CD4-positive, CD25-positive, alpha-beta regulatory T cell (primary cell): ENCODE measurements around the gene CLDN1. TPM values are rescaled to one million over a fixed set of nuclear protein-coding genes. Genes with fewer than 3 reads are reported as not detected.

Experiments used
- ATAC-seq, 2 donors: fragments of 150-1000 bp; cut with Tn5 transposase; one replicate each; pipeline ENCODE4 v1.10.0; 2021; ENCODE audit warnings: low read depth in 2 of 2, moderate number of reproducible peaks in 2 of 2, moderate library complexity in 1 of 2
- DNase-seq, 3 donors: peaks; one replicate each; pipeline versions ENCODE4 v3.0.0 to v3.0.0-alpha.2; 2012 to 2022; ENCODE audit warnings: mixed read lengths in 1 of 3
- H3K27ac ChIP-seq: one replicate; pipeline ENCODE4 v1.7.0; 2013; ENCODE audit warnings: mild to moderate bottlenecking, low read length; ENCODE audit not compliant: insufficient read depth, poor library complexity, severe bottlenecking
- H3K27me3 ChIP-seq: one replicate; pipeline ENCODE4 v1.7.0; 2013; ENCODE audit warnings: low read length; ENCODE audit not compliant: control insufficient read depth, insufficient read depth
- H3K36me3 ChIP-seq: one replicate; pipeline ENCODE4 v1.7.0; 2013; ENCODE audit warnings: mild to moderate bottlenecking, low read length, moderate library complexity; ENCODE audit not compliant: control insufficient read depth, insufficient read depth
- H3K4me1 ChIP-seq: 2 replicates; pipeline ENCODE4 v1.7.0; 2013; ENCODE audit warnings: mild to moderate bottlenecking, low read length; ENCODE audit not compliant: insufficient read depth, control insufficient read depth, poor library complexity, severe bottlenecking
- H3K4me3 ChIP-seq: one replicate; pipeline ENCODE4 v1.7.0; 2013; ENCODE audit warnings: low read depth, mild to moderate bottlenecking, low read length, moderate library complexity
- H3K9me3 ChIP-seq, 2 experiments: 1 replicate in 1 of 2; 2 replicates in 1 of 2; pipeline ENCODE4 v1.7.0; 2013; ENCODE audit warnings: low read length in 2 of 2, mild to moderate bottlenecking in 1 of 2, moderate library complexity in 1 of 2; ENCODE audit not compliant: control insufficient read depth in 2 of 2
- H3K27ac Mint-ChIP-seq, 3 donors: one replicate each; pipeline ENCODE4 v1.8.0; 2020 to 2022; ENCODE audit warnings: mild to moderate bottlenecking in 3 of 3, mixed read lengths in 3 of 3, moderate library complexity in 2 of 3
- H3K27me3 Mint-ChIP-seq: one replicate; pipeline ENCODE4 v1.8.0; 2022; ENCODE audit warnings: mild to moderate bottlenecking, mixed read lengths
- H3K36me3 Mint-ChIP-seq: one replicate; pipeline ENCODE4 v1.8.0; 2020; ENCODE audit warnings: mixed read lengths
- H3K4me1 Mint-ChIP-seq, 4 donors: one replicate each; pipeline ENCODE4 v1.8.0; 2020 to 2022; ENCODE audit warnings: mixed read lengths in 4 of 4, mild to moderate bottlenecking in 1 of 4
- H3K4me3 Mint-ChIP-seq, 4 donors: one replicate each; pipeline ENCODE4 v1.8.0; 2020 to 2022; ENCODE audit warnings: mild to moderate bottlenecking in 4 of 4, mixed read lengths in 4 of 4, moderate library complexity in 3 of 4
- H3K9me3 Mint-ChIP-seq, 7 donors: one replicate each; pipeline ENCODE4 v1.8.0; 2020 to 2022; ENCODE audit warnings: mixed read lengths in 7 of 7, mild to moderate bottlenecking in 3 of 7, moderate library complexity in 2 of 7
- polyA plus RNA-seq, 4 donors: library from polyadenylated mRNA; unstranded; fragments of 300-500 nt; fragmentation: Illumina TruSeq; gene quantifications; one replicate each; pipeline ENCODE4 v1.2.3, GENCODE V29; 2021
- total RNA-seq: library from RNA; stranded (reverse); gene quantifications from one replicate; pipeline ENCODE4 v1.2.3, GENCODE V29; 2022

CLDN1 gene
- total and polyA plus RNA-seq, 5 donors from 2014 or later, result 0.08 to 0.39 TPM; not detected in 3

GRCh38 chr3:190345027-190345821 is 23.0 kb upstream of the CLDN1 start:
- H3K27ac ChIP-seq, result no peak overlapping the region
- no peaks in the 10 kb centered on the region for H3K36me3 ChIP-seq
- H3K27me3 Mint-ChIP-seq, result no peaks in the 10 kb centered on the region
- H3K9me3 Mint-ChIP-seq, result peaks cover 0 to 3% (median 1%) of the 10 kb centered on the region in 7 donors
- H3K4me3 Mint-ChIP-seq, result no peak overlapping the region
- no peaks in the 10 kb centered on the region for H3K36me3 Mint-ChIP-seq
- no peaks in the 10 kb centered on the region for H3K4me1 Mint-ChIP-seq
- no peaks in the 10 kb centered on the region for H3K4me1 ChIP-seq
- no peaks in the 10 kb centered on the region for H3K9me3 ChIP-seq
- no peak for DNase-seq
- H3K27me3 ChIP-seq, result no peaks in the 10 kb centered on the region
- ATAC-seq, result no peak
- no peak overlapping the region for H3K4me3 ChIP-seq
- H3K27ac Mint-ChIP-seq, result no peak overlapping the region

- ATAC-seq, result no peak
- peaks cover 0 to 4% (median 0%) of the 10 kb centered on the region in 4 donors for H3K4me1 Mint-ChIP-seq
These were observed 17.8 kb upstream of the CLDN1 start for GRCh38 chr3:190340071-190340470.

GRCh38 chr3:190339130-190339529 is 16.9 kb upstream of the CLDN1 start:
- Histone ChIP-seq H3K27ac (no peak overlapping the region), H3K4me1 (no peaks in the 10 kb centered on the region), H3K4me3 (no peak overlapping the region), H3K36me3 (no peaks in the 10 kb centered on the region), H3K27me3 (no peaks in the 10 kb centered on the region), H3K9me3 (no peaks in the 10 kb centered on the region)
- Mint-ChIP-seq H3K27me3 (no peaks in the 10 kb centered on the region), H3K4me1 (peaks cover 0 to 4% (median 0%) of the 10 kb centered on the region in 4 donors), H3K9me3 (peaks cover 0 to 3% (median 0%) of the 10 kb centered on the region in 7 donors), H3K4me3 (no peak overlapping the region), H3K36me3 (no peaks in the 10 kb centered on the region), H3K27ac (no peak overlapping the region)
- ATAC-seq (peak; percentile 18 to 31), DNase-seq (no peak)

More at GRCh38 chr3:190340071-190340470, 17.8 kb upstream of the CLDN1 start:
- peaks cover 0 to 3% (median 0%) of the 10 kb centered on the region in 7 donors for H3K9me3 Mint-ChIP-seq
- no peak overlapping the region for H3K27ac Mint-ChIP-seq
- H3K27me3 Mint-ChIP-seq, result no peaks in the 10 kb centered on the region
- Histone ChIP-seq H3K27me3 (no peaks in the 10 kb centered on the region), H3K4me3 (no peak overlapping the region), H3K36me3 (no peaks in the 10 kb centered on the region), H3K27ac (no peak overlapping the region), H3K4me1 (no peaks in the 10 kb centered on the region), H3K9me3 (no peaks in the 10 kb centered on the region)
- no peaks in the 10 kb centered on the region for H3K36me3 Mint-ChIP-seq
- H3K4me3 Mint-ChIP-seq, result no peak overlapping the region
- no peak for DNase-seq

GRCh38 chr3:190338717-190339116 is 16.5 kb upstream of the CLDN1 start:
- H3K4me3 Mint-ChIP-seq, result no peak overlapping the region
- Histone ChIP-seq H3K27ac (no peak overlapping the region), H3K36me3 (no peaks in the 10 kb centered on the region), H3K9me3 (no peaks in the 10 kb centered on the region), H3K27me3 (no peaks in the 10 kb centered on the region), H3K4me1 (no peaks in the 10 kb centered on the region), H3K4me3 (no peak overlapping the region)
- H3K27me3 Mint-ChIP-seq, result no peaks in the 10 kb centered on the region
- no peaks in the 10 kb centered on the region for H3K36me3 Mint-ChIP-seq
- no peak for DNase-seq
- H3K4me1 Mint-ChIP-seq, result peaks cover 0 to 4% (median 0%) of the 10 kb centered on the region in 4 donors
- H3K27ac Mint-ChIP-seq, result no peak overlapping the region
- H3K9me3 Mint-ChIP-seq, result peaks cover 0 to 5% (median 0%) of the 10 kb centered on the region in 7 donors
- no peak for ATAC-seq

- no peaks in the 10 kb centered on the region for H3K36me3 ChIP-seq
- no peak for DNase-seq
- H3K4me1 ChIP-seq, result no peaks in the 10 kb centered on the region
- Mint-ChIP-seq H3K4me3 (no peak overlapping the region), H3K36me3 (no peaks in the 10 kb centered on the region), H3K27ac (no peak overlapping the region), H3K4me1 (peaks cover 0 to 4% (median 0%) of the 10 kb centered on the region in 4 donors), H3K27me3 (no peaks in the 10 kb centered on the region), H3K9me3 (peaks cover 0 to 5% (median 0%) of the 10 kb centered on the region in 7 donors)
- no peak overlapping the region for H3K27ac ChIP-seq
- H3K9me3 ChIP-seq, result no peaks in the 10 kb centered on the region
- no peak overlapping the region for H3K4me3 ChIP-seq
- ATAC-seq, result no peak
- no peaks in the 10 kb centered on the region for H3K27me3 ChIP-seq
These were observed 15.1 kb upstream of the CLDN1 start for GRCh38 chr3:190337301-190337700.

- H3K27ac Mint-ChIP-seq, result no peak overlapping the region
- Histone ChIP-seq H3K36me3 (no peaks in the 10 kb centered on the region), H3K27ac (no peak overlapping the region), H3K27me3 (no peaks in the 10 kb centered on the region), H3K4me3 (no peak overlapping the region), H3K4me1 (no peaks in the 10 kb centered on the region), H3K9me3 (no peaks in the 10 kb centered on the region)
- peaks cover 0 to 5% (median 0%) of the 10 kb centered on the region in 7 donors for H3K9me3 Mint-ChIP-seq
- DNase-seq (no peak), ATAC-seq (no peak)
- H3K27me3 Mint-ChIP-seq, result no peaks in the 10 kb centered on the region
- H3K4me3 Mint-ChIP-seq, result no peak overlapping the region
- H3K4me1 Mint-ChIP-seq, result peaks cover 0 to 4% (median 0%) of the 10 kb centered on the region in 4 donors
- H3K36me3 Mint-ChIP-seq, result no peaks in the 10 kb centered on the region
These were observed 14.4 kb upstream of the CLDN1 start for GRCh38 chr3:190336516-190337189.

GRCh38 chr3:190333961-190334360 is 11.7 kb upstream of the CLDN1 start:
- H3K27me3 Mint-ChIP-seq, result peaks cover 4% of the 10 kb centered on the region
- H3K27ac Mint-ChIP-seq, result no peak overlapping the region
- ATAC-seq, result no peak
- no peak overlapping the region for H3K4me3 ChIP-seq
- peaks cover 0 to 5% (median 0%) of the 10 kb centered on the region in 7 donors for H3K9me3 Mint-ChIP-seq
- H3K4me1 Mint-ChIP-seq, result no peaks in the 10 kb centered on the region
- no peak for DNase-seq
- no peaks in the 10 kb centered on the region for H3K36me3 ChIP-seq
- no peak overlapping the region for H3K27ac ChIP-seq
- H3K4me1 ChIP-seq, result no peaks in the 10 kb centered on the region
- H3K4me3 Mint-ChIP-seq, result no peak overlapping the region
- H3K36me3 Mint-ChIP-seq, result no peaks in the 10 kb centered on the region
- H3K9me3 ChIP-seq, result no peaks in the 10 kb centered on the region
- no peaks in the 10 kb centered on the region for H3K27me3 ChIP-seq
